Measurements from ENCODE around the gene GLS.

GRCh38 chr2:191014653-191015020 is 134.0 kb downstream of the GLS start:
- TF ChIP-seq CREB1 (IDR thresholded peaks at IDR 0.05; ENCODE audit: low read depth) = no peak
- no peak for TF ChIP-seq USF1 (IDR thresholded peaks at IDR 0.05)
- no peak for TF ChIP-seq TCF12 (IDR thresholded peaks at IDR 0.05; ENCODE audit: low read depth)
- no peak for TF ChIP-seq YY1 (IDR thresholded peaks at IDR 0.05; ENCODE audit: low read depth)

Measured in Ishikawa (cell line).